ENCODE measurements around the gene SORCS2.

- TF ChIP-seq CTCF (IDR thresholded peaks at IDR 0.05; ENCODE audit: low read depth, low read length) = no peak
- TF ChIP-seq POLR2A (IDR thresholded peaks at IDR 0.05; ENCODE audit: extremely low read depth, insufficient read length) = no peak
Measured at GRCh38 chr4:7768736-7769135, 576.4 kb downstream of the SORCS2 start.
